HAP-1 (cell line): ENCODE measurements around the gene CDK16.

Source experiments
- DNase-seq, 2 experiments: peaks; one replicate each; pipeline ENCODE4 v3.0.0-alpha.2; 2016 to 2020; ENCODE audit warnings: low spot score in 2 of 2
- H3K27me3 ChIP-seq: fragments of 250-450 bp; sonication (Bioruptor Pico); 2 replicates; pipeline ENCODE4 v1.5.1; 2020; ENCODE audit warnings: low read depth, mild to moderate bottlenecking, moderate library complexity
- H3K36me3 ChIP-seq: fragments of 250-450 bp; sonication (Bioruptor Pico); replicated peaks from 2 replicates; pipeline ENCODE4 v1.5.1; 2020; ENCODE audit warnings: mild to moderate bottlenecking
- H3K4me1 ChIP-seq: fragments of 250-450 bp; sonication (Bioruptor Pico); 2 replicates; pipeline ENCODE4 v1.5.1; 2020; ENCODE audit warnings: mild to moderate bottlenecking
- H3K4me3 ChIP-seq: fragments of 250-450 bp; sonication (Bioruptor Pico); 2 replicates; pipeline ENCODE4 v1.5.1; 2020; ENCODE audit warnings: mild to moderate bottlenecking, moderate library complexity
- H3K9me3 ChIP-seq: fragments of 250-450 bp; sonication (Bioruptor Pico); 2 replicates; pipeline ENCODE4 v1.5.1; 2020; ENCODE audit warnings: mild to moderate bottlenecking, moderate library complexity
- in situ Hi-C: fragments of 300-500 bp; cut with MboI; formaldehyde crosslinking; loops from 3 replicates; pipeline ENCODE4 v1.14.3; 2020; ENCODE audit warnings: low sequenced_read_pairs, inconsistent platforms, mixed read lengths

The CDK16 gene

DNA sequence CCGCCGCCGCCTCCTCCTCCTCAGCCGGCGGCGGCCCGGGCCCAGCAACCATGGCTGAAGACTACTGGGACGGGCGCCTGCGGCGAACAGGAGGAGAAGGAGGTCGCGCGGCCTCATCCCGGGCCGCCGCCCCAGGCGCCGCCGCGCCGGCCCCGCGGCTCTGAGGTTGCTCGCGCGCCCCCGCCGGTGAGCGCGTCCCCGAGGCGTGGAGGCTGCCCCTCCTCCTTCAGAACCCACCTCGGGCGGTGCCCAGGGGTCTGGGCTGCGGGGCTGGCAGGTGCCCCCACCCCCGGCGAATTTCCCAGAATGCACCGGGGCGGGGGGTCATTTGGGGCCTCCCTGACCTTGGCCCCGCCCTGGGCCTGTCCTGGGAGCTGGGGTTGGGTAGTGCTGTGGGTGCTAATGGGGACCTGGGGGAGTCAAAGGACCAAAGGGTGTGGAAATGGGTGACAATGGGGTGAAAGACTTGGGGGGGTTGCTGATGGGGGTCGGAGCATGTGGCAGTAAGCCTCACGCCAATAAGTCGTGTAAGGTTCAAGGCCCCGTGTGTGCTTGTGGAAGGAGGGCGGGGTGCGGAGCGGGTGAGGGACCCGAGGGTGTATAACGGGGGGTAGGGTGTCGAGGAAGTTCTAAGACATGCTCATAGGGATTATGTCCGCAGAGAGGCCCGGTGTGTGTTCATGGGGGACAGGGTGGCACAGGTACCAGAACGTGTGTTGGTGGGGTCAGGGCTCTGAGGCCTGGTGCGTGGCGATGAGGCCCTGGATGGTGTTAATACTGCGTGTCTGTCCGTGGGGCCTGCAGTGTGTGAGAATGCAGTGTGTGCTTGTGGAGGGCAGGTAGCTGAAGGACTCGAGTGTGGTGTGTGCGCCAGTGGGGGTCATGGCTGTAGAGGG, 687 bp downstream of the CDK16 start:
- peaks cover 71% of the 10 kb centered on the region for H3K36me3 ChIP-seq
- in situ Hi-C loops = loop anchor here (10.0 kb wide), 1 partner anchor 436 kb away; the partner anchor contains the start of genes ELK1 and UXT
- DNase-seq = peak; percentile 9 to 80

DNA sequence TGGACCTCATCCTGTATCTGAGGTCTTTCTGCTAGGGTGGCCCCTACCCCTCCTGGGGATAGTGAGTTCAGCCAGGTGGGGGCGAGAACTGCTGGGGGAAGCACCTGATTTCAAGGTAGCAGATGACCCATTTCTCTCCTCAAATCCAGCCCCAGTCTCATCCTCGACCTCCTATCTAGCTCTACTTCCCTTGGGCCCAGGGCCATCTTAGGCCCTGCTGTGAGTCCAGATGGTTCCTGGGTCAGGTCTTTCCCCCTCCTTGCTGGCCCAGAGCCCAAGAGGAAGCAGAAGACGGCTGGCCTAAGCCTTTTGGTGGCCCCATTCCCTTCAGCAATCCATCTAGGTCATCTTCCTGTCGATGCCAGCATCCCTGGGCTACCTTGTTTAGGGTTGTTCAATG, 3.3 kb downstream of the CDK16 start:
- Histone ChIP-seq H3K9me3 (no peaks in the 10 kb centered on the region), H3K27me3 (no peaks in the 10 kb centered on the region), H3K4me1 (peaks cover 8% of the 10 kb centered on the region), H3K36me3 (peaks cover 71% of the 10 kb centered on the region), H3K4me3 (no peak overlapping the region)
- in situ Hi-C loops = no loop called here
- DNase-seq = no peak

More for the DNA sequence above, 687 bp downstream of the CDK16 start:
- H3K4me3 ChIP-seq = peak overlapping the region; percentile 78
- H3K9me3 ChIP-seq = no peaks in the 10 kb centered on the region
- H3K4me1 ChIP-seq = peaks cover 10% of the 10 kb centered on the region
- H3K27me3 ChIP-seq = no peaks in the 10 kb centered on the region

DNA sequence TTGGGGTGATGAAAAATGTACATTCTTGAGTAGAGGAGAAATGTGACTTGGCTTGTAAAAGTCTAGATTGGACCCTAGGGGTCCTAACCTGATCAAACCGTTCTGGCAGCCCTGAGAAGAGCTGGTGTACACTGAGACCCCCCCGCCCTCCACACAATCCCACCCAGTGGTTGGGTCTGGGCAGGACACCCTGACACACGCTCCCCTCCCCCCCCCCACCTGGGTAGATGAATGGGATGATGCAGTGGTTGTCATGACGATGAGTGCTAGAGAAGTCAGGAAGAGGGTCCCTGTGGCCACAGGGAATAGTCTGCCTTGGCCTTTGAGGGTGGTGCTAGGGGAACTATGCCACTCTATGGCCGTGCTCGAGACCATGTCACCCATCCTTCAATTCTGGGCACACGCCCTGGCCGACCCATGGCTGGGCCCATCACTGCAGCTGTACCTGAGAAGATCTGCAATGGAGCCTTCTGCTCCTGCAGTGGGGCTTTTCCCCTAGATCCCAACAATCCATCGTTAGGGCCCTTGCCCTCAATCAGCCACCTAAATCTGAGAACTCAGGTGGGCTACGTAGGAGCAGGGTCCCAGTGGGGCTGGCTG, 4.4 kb downstream of the CDK16 start:
- H3K27me3 ChIP-seq = no peaks in the 10 kb centered on the region
- peaks cover 77% of the 10 kb centered on the region for H3K36me3 ChIP-seq
- H3K4me1 ChIP-seq = no peaks in the 10 kb centered on the region; the same call in 1 of the 2 replicates
- no peaks in the 10 kb centered on the region for H3K9me3 ChIP-seq
- DNase-seq = no peak
- H3K4me3 ChIP-seq = no peak overlapping the region
- in situ Hi-C loops = no loop called here

DNA sequence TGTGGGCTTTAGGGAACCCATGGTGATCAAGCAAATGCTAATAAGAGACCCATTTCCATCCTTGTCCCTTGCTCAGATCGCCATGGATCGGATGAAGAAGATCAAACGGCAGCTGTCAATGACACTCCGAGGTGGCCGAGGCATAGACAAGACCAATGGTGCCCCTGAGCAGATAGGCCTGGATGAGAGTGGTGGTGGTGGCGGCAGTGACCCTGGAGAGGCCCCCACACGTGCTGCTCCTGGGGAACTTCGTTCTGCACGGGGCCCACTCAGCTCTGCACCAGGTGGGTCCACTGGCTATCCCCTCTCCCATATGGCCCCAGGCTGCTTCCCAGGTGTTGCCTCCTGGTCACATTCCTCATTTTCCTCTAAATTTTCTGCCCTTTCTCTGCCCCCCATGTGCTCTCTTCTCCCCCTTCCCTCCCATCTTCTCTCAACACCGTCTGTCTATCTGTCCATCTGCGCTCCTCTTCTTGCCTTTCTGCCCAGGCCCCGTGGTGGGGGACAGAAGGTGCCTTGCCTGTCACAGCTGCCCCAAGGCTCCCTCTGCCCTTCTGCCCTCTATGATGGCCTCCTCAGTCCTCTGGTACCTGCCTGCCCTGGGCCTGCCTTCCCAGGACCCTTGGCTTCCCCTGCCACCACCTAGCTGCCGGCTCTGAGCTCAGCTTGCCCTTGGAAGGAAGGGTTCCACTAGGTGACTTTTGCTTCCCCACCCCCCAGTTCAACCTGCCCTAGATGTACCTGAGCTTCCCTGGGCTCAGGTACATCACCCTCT, 5.2 kb downstream of the CDK16 start:
- DNase-seq = no peak
- H3K9me3 ChIP-seq = no peaks in the 10 kb centered on the region
- no peaks in the 10 kb centered on the region; the same call in 1 of the 2 replicates for H3K4me1 ChIP-seq
- in situ Hi-C loops = no loop called here
- no peaks in the 10 kb centered on the region for H3K27me3 ChIP-seq
- no peak overlapping the region for H3K4me3 ChIP-seq
- peaks cover 84% of the 10 kb centered on the region for H3K36me3 ChIP-seq

DNA sequence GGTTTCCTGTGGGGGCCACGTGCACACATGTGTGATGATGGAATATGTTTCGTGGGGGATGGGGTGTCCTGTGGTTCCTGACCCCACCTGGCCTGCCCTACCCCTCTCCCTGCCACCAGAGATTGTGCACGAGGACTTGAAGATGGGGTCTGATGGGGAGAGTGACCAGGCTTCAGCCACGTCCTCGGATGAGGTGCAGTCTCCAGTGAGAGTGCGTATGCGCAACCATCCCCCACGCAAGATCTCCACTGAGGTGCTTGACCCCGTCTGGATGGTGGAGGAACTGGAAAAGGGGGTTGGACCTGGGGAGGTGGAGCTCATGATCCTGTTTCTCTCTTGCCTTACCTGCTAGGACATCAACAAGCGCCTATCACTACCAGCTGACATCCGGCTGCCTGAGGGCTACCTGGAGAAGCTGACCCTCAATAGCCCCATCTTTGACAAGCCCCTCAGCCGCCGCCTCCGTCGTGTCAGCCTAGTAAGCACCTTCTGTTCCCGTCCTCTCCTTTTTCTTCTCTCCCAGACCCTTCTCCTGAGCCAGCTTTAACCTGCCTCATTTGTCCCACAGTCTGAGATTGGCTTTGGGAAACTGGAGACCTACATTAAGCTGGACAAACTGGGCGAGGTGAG, 5.9 kb downstream of the CDK16 start:
- DNase-seq = no peak
- Histone ChIP-seq H3K36me3 (peaks cover 80% of the 10 kb centered on the region), H3K4me3 (no peak overlapping the region), H3K27me3 (no peaks in the 10 kb centered on the region), H3K4me1 (no peaks in the 10 kb centered on the region; the same call in 1 of the 2 replicates), H3K9me3 (no peaks in the 10 kb centered on the region)
- in situ Hi-C loops = no loop called here

DNA sequence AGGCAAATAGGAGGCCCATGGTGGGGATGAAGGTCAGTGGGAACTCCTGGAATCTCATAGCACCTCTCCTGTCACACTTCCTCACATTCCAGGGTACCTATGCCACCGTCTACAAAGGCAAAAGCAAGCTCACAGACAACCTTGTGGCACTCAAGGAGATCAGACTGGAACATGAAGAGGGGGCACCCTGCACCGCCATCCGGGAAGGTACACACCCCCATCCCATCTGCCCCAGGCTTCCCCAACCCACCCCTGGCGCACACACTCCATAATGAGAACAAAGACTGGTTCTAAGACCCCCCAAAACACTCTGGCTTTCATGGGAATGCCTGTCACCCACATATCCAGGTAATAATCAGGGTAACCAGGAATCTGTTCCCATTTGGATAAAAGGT, 6.4 kb downstream of the CDK16 start:
- in situ Hi-C loops = no loop called here
- Histone ChIP-seq H3K27me3 (no peaks in the 10 kb centered on the region), H3K9me3 (no peaks in the 10 kb centered on the region), H3K4me1 (no peaks in the 10 kb centered on the region; the same call in 1 of the 2 replicates), H3K36me3 (peaks cover 79% of the 10 kb centered on the region), H3K4me3 (no peak overlapping the region)
- DNase-seq = no peak

DNA sequence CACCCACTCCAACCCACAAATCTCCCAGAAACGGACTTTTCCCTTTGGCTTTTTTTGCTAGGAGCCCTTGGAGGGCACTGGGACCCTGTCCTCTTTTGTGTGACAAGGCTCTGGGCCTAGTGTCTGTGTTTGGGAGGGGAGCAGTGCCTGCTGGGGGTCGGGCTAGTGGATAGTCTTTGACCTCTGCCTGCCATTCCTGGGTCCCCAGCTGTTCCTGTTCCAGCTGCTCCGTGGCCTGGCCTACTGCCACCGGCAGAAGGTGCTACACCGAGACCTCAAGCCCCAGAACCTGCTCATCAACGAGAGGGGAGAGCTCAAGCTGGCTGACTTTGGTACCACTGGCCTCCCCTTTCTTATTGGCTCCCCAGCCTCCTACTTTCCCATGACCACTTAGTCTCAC, 7.6 kb downstream of the CDK16 start:
- no peak overlapping the region for H3K4me3 ChIP-seq
- no peaks in the 10 kb centered on the region for H3K27me3 ChIP-seq
- no peaks in the 10 kb centered on the region for H3K9me3 ChIP-seq
- no peaks in the 10 kb centered on the region; the same call in 1 of the 2 replicates for H3K4me1 ChIP-seq
- DNase-seq = no peak
- H3K36me3 ChIP-seq = peaks cover 72% of the 10 kb centered on the region
- in situ Hi-C loops = no loop called here

DNA sequence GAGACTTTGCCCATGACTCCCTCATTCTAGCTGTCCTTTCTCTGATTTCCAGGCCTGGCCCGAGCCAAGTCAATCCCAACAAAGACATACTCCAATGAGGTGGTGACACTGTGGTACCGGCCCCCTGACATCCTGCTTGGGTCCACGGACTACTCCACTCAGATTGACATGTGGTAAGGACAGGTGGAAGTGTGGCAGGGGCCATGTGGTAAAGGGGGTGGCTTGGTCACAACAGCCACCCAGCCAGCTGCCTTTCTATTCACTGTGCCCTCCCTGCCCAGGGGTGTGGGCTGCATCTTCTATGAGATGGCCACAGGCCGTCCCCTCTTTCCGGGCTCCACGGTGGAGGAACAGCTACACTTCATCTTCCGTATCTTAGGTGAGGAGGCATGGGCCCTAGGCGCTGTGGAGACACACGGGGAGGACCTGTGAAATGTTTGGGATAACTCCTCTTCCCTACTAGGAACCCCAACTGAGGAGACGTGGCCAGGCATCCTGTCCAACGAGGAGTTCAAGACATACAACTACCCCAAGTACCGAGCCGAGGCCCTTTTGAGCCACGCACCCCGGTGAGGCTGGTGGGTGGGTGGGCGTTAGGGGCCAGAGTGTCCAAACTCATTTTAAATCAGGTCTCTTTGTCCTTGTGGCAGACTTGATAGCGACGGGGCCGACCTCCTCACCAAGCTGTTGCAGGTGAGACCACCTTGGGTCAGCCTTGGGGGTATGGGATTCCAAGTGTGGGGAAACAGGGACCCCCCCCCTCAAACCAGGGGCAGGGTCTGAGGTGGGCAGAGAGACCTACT, 8.3 kb downstream of the CDK16 start:
- Histone ChIP-seq H3K4me1 (0 out of 2 replicates have a peak, but pooled peaks cover under 1% of the 10 kb centered on the region), H3K36me3 (peaks cover 65% of the 10 kb centered on the region), H3K9me3 (no peaks in the 10 kb centered on the region), H3K4me3 (no peak overlapping the region), H3K27me3 (no peaks in the 10 kb centered on the region)
- in situ Hi-C loops = no loop called here
- DNase-seq = no peak

DNA sequence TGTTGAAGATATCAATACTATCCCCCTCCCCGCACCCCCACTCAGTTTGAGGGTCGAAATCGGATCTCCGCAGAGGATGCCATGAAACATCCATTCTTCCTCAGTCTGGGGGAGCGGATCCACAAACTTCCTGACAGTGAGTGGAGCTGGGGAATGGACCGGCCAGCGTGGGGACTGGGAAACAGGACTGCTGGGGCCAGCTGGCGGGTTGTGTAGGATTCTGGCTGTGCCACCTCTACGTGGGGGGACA, 8.8 kb downstream of the CDK16 start:
- in situ Hi-C loops = no loop called here
- Histone ChIP-seq H3K27me3 (no peaks in the 10 kb centered on the region), H3K4me3 (no peak overlapping the region), H3K4me1 (peaks cover 5% of the 10 kb centered on the region), H3K9me3 (no peaks in the 10 kb centered on the region), H3K36me3 (peaks cover 60% of the 10 kb centered on the region)
- DNase-seq = no peak

DNA sequence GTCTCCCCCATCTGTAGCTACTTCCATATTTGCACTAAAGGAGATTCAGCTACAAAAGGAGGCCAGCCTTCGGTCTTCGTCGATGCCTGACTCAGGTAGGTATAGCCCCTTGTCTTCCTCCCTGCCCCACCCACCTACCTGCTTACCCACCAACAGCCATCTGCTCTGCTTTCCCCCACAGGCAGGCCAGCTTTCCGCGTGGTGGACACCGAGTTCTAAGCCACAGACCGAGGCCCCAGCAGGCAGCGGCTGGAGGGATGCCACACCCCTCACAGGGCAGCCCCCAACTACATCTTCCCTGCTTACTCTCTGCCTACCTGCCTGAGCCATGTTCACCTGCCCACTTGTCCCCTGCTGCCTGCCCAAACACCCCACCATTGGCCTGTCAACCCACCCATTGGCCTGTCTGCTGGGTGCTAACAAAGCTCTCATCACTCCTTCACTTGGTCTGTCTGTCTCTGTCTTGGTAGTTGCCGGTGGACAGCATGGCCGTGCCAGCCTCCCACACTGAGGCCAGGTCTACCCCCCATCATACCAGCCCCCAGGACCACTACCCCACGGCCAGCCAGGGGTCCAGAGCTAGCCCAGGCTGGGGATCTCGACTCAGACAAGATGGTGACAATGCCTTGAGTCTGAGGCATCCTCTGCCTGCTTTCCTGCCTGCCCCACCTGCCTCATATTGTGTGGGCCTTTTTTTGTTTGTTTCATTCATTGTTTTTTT, 10.2 kb downstream of the CDK16 start:
- DNase-seq = no peak
- H3K36me3 ChIP-seq = peaks cover 51% of the 10 kb centered on the region
- no peaks in the 10 kb centered on the region for H3K9me3 ChIP-seq
- H3K4me1 ChIP-seq = peaks cover 11% of the 10 kb centered on the region
- H3K4me3 ChIP-seq = no peak overlapping the region
- in situ Hi-C loops = no loop called here
- H3K27me3 ChIP-seq = no peaks in the 10 kb centered on the region

DNA sequence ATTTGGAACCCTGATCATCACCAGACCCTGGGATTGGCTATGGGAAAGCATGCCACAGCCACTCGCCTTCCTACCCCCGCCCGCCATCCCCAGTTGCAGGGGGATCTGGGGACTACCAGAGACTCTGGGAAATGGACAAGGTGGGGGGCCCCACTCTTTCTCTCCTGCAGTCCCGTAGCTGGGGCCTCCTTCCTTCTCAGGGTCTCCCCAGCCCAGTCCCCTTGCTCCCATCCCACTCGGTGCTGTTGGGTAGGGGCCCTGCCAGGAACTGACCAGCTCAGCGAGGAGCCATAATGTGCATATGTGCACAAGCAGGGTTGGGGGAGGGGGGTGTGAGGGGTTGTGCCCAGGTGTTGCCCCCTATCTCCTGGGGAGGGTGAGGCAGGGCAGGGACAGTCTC, 10.9 kb downstream of the CDK16 start:
- Histone ChIP-seq H3K36me3 (peaks cover 43% of the 10 kb centered on the region), H3K4me3 (no peak overlapping the region), H3K9me3 (no peaks in the 10 kb centered on the region), H3K4me1 (peaks cover 13% of the 10 kb centered on the region), H3K27me3 (no peaks in the 10 kb centered on the region)
- in situ Hi-C loops = no loop called here
- DNase-seq = no peak

DNA sequence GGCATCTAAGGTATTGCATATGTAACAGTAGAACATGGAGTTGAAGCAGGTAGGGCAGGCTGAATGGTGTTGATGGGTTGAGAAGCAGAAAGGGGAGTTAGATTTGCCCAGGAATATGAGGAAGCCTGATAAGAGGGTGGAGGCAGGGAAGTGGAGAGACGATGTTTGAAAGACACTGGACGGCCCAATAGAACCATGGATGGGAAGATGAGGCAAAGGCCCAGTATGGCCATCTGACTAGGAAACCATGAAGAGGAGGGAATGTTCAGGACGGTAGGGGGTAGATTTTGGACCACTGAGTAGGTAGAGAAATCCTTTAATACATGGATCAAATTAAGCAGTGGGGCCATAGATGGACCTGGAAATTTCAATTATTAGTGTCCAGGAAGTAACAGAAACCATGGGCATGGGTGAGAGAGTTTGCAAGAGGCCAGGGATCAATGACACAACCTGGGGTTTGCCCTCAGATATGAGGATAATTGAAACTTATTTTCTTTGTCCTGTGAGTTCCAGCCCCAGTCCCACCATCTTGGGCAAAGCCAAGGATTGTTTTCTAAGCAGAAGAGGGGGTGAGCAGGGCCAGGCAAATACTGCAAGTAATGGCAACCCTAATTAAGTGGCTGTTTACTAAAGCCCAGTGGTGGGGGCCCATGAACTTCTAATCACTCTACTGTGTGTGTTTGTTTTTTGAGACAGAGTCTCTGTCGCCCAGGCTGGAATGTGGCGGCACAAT, 11.8 kb downstream of the CDK16 start:
- Histone ChIP-seq H3K4me3 (no peak overlapping the region), H3K4me1 (peaks cover 17% of the 10 kb centered on the region), H3K9me3 (no peaks in the 10 kb centered on the region), H3K36me3 (peaks cover 35% of the 10 kb centered on the region), H3K27me3 (no peaks in the 10 kb centered on the region)
- no peak for DNase-seq
- in situ Hi-C loops = no loop called here
